ENCODE results near the gene ARID1B.

ARID1B gene

GRCh38 chr6:156809034-156809433, 31.9 kb downstream of the ARID1B start:
- no peak overlapping the region for H3K9ac ChIP-seq (ENCODE audit: low read length)
- TF ChIP-seq EZH2 (optimal IDR thresholded peaks at IDR 0.05; ENCODE audit: low read depth, low read length) (no peak), EZH2phosphoT487 (IDR thresholded peaks at IDR 0.05; ENCODE audit: low read length) (no peak), CTCF (IDR thresholded peaks at IDR 0.05; ENCODE audit: low read length) (no peak)
- H2AFZ ChIP-seq (ENCODE audit: low read length), result no peak overlapping the region
- no peaks in the 10 kb centered on the region for H3K27me3 ChIP-seq (replicated peaks; ENCODE audit: insufficient read depth, low read length)
- H4K20me1 ChIP-seq (ENCODE audit: insufficient read depth, low read length), result no peaks in the 10 kb centered on the region
- no peaks in the 10 kb centered on the region for H3K4me1 ChIP-seq (ENCODE audit: low read length)
- no peaks in the 10 kb centered on the region for H3K9me2 ChIP-seq (replicated peaks; ENCODE audit: insufficient read depth, low read length)
- no peak for DNase-seq
- no peaks in the 10 kb centered on the region for H3F3A ChIP-seq (ENCODE audit: insufficient read depth, low read length)
- no peak overlapping the region for H3K4me2 ChIP-seq (ENCODE audit: low read depth, low read length)
- no peak overlapping the region for H3K27ac ChIP-seq (ENCODE audit: low read length)
- H3K79me2 ChIP-seq (ENCODE audit: low read length), result peaks cover 95% of the 10 kb centered on the region
- H3K36me3 ChIP-seq (replicated peaks; ENCODE audit: insufficient read depth, low read length), result no peaks in the 10 kb centered on the region
- no peaks in the 10 kb centered on the region for H3K9me3 ChIP-seq (replicated peaks; ENCODE audit: insufficient read depth, low read length)
- no peak overlapping the region for H3K4me3 ChIP-seq (ENCODE audit: low read length)

- DNase-seq, result no peak
- no peak overlapping the region for H3K27ac ChIP-seq (ENCODE audit: low read length)
These were observed 32.4 kb downstream of the ARID1B start for GRCh38 chr6:156809446-156810178.

GRCh38 chr6:156814036-156814581, 36.9 kb downstream of the ARID1B start:
- DNase-seq, result no peak
- H3K27me3 ChIP-seq (replicated peaks; ENCODE audit: insufficient read depth, low read length), result no peaks in the 10 kb centered on the region
- no peak overlapping the region for H3K4me3 ChIP-seq (ENCODE audit: low read length)
- no peak overlapping the region for H3K4me2 ChIP-seq (ENCODE audit: low read depth, low read length)
- peaks cover 96% of the 10 kb centered on the region for H3K79me2 ChIP-seq (ENCODE audit: low read length)
- TF ChIP-seq EZH2 (optimal IDR thresholded peaks at IDR 0.05; ENCODE audit: low read depth, low read length) (no peak), CTCF (IDR thresholded peaks at IDR 0.05; ENCODE audit: low read length) (no peak), EZH2phosphoT487 (IDR thresholded peaks at IDR 0.05; ENCODE audit: low read length) (no peak)
- H3F3A ChIP-seq (ENCODE audit: insufficient read depth, low read length), result no peaks in the 10 kb centered on the region
- no peaks in the 10 kb centered on the region for H3K36me3 ChIP-seq (replicated peaks; ENCODE audit: insufficient read depth, low read length)
- H3K27ac ChIP-seq (ENCODE audit: low read length), result no peak overlapping the region
- H3K9ac ChIP-seq (ENCODE audit: low read length), result no peak overlapping the region
- H4K20me1 ChIP-seq (ENCODE audit: insufficient read depth, low read length), result no peaks in the 10 kb centered on the region
- H2AFZ ChIP-seq (ENCODE audit: low read length), result no peak overlapping the region
- no peaks in the 10 kb centered on the region for H3K9me2 ChIP-seq (replicated peaks; ENCODE audit: insufficient read depth, low read length)
- H3K4me1 ChIP-seq (ENCODE audit: low read length), result no peaks in the 10 kb centered on the region
- H3K9me3 ChIP-seq (replicated peaks; ENCODE audit: insufficient read depth, low read length), result no peaks in the 10 kb centered on the region

More at GRCh38 chr6:156809446-156810178, 32.4 kb downstream of the ARID1B start:
- no peak overlapping the region for H2AFZ ChIP-seq (ENCODE audit: low read length)
- H3K27me3 ChIP-seq (replicated peaks; ENCODE audit: insufficient read depth, low read length), result no peaks in the 10 kb centered on the region
- H4K20me1 ChIP-seq (ENCODE audit: insufficient read depth, low read length), result no peaks in the 10 kb centered on the region
- no peaks in the 10 kb centered on the region for H3K9me3 ChIP-seq (replicated peaks; ENCODE audit: insufficient read depth, low read length)
- H3K79me2 ChIP-seq (ENCODE audit: low read length), result peaks cover 95% of the 10 kb centered on the region
- TF ChIP-seq EZH2phosphoT487 (IDR thresholded peaks at IDR 0.05; ENCODE audit: low read length), result no peak
- no peak for TF ChIP-seq CTCF (IDR thresholded peaks at IDR 0.05; ENCODE audit: low read length)
- no peak for TF ChIP-seq EZH2 (optimal IDR thresholded peaks at IDR 0.05; ENCODE audit: low read depth, low read length)
- no peak overlapping the region for H3K4me2 ChIP-seq (ENCODE audit: low read depth, low read length)
- no peak overlapping the region for H3K4me3 ChIP-seq (ENCODE audit: low read length)
- no peaks in the 10 kb centered on the region for H3K4me1 ChIP-seq (ENCODE audit: low read length)
- H3K9ac ChIP-seq (ENCODE audit: low read length), result no peak overlapping the region
- H3K36me3 ChIP-seq (replicated peaks; ENCODE audit: insufficient read depth, low read length), result no peaks in the 10 kb centered on the region
- H3F3A ChIP-seq (ENCODE audit: insufficient read depth, low read length), result no peaks in the 10 kb centered on the region
- H3K9me2 ChIP-seq (replicated peaks; ENCODE audit: insufficient read depth, low read length), result no peaks in the 10 kb centered on the region

Measured in MM.1S (cell line).